Measurements from ENCODE around the gene CORO2B. TPM values are rescaled to one million over a fixed set of nuclear protein-coding genes. Genes with fewer than 3 reads are reported as not detected.

Gene CORO2B
- total RNA-seq, 1 donor from 2014 or later, result 11.0 TPM

- Histone ChIP-seq H3K4me3 (no peak overlapping the region), H3K4me1 (peaks cover 0 to 12% of the 10 kb centered on the region in 2 donors)
These were observed 52.0 kb downstream of the CORO2B start for GRCh38 chr15:68630836-68631235.

GRCh38 chr15:68631601-68632051 lies 52.8 kb downstream of the CORO2B start:
- intact Hi-C loops (cut with DNase I), result no loop called here
- Histone ChIP-seq H3K9me3 (no peaks in the 10 kb centered on the region), H3K36me3 (no peaks in the 10 kb centered on the region), H3K4me3 (no peak overlapping the region), H3K27me3 (no peaks in the 10 kb centered on the region), H3K27ac (no peak overlapping the region), H3K4me1 (peaks cover 0 to 12% of the 10 kb centered on the region in 2 donors)
- no peak for DNase-seq (ENCODE audit: low spot score in 2 of 2)
- no peak for TF ChIP-seq CTCF (IDR thresholded peaks at IDR 0.05)

More at GRCh38 chr15:68630836-68631235, 52.0 kb downstream of the CORO2B start:
- Histone ChIP-seq H3K36me3 (no peaks in the 10 kb centered on the region), H3K9me3 (no peaks in the 10 kb centered on the region), H3K27ac (no peak overlapping the region), H3K27me3 (no peaks in the 10 kb centered on the region)
- no peak for TF ChIP-seq CTCF (IDR thresholded peaks at IDR 0.05)
- intact Hi-C loops (cut with DNase I), result no loop called here
- no peak for DNase-seq (ENCODE audit: low spot score in 2 of 2)

GRCh38 chr15:68632101-68632500 lies 53.3 kb downstream of the CORO2B start:
- intact Hi-C loops (cut with DNase I), result no loop called here
- Histone ChIP-seq H3K27me3 (no peaks in the 10 kb centered on the region), H3K4me1 (peaks cover 0 to 12% of the 10 kb centered on the region in 2 donors), H3K27ac (no peak overlapping the region), H3K36me3 (no peaks in the 10 kb centered on the region), H3K4me3 (no peak overlapping the region), H3K9me3 (no peaks in the 10 kb centered on the region)
- DNase-seq (ENCODE audit: low spot score in 2 of 2), result no peak
- TF ChIP-seq CTCF (IDR thresholded peaks at IDR 0.05), result no peak

- no peak for TF ChIP-seq CTCF (IDR thresholded peaks at IDR 0.05)
- intact Hi-C loops (cut with DNase I), result no loop called here
- no peak overlapping the region for H3K4me3 ChIP-seq
- peaks cover 0 to 18% of the 10 kb centered on the region in 2 donors for H3K4me1 ChIP-seq
- no peaks in the 10 kb centered on the region for H3K27me3 ChIP-seq
- H3K27ac ChIP-seq, result no peak overlapping the region
- no peaks in the 10 kb centered on the region for H3K36me3 ChIP-seq
- no peaks in the 10 kb centered on the region for H3K9me3 ChIP-seq
- DNase-seq (ENCODE audit: low spot score in 2 of 2), result no peak
These were observed 54.7 kb downstream of the CORO2B start for GRCh38 chr15:68633231-68634121.

GRCh38 chr15:68634122-68634482 lies 55.3 kb downstream of the CORO2B start:
- DNase-seq (ENCODE audit: low spot score in 2 of 2), result no peak
- TF ChIP-seq CTCF (IDR thresholded peaks at IDR 0.05), result no peak
- Histone ChIP-seq H3K4me3 (no peak overlapping the region), H3K4me1 (peaks cover 0 to 19% of the 10 kb centered on the region in 2 donors), H3K36me3 (no peaks in the 10 kb centered on the region), H3K9me3 (no peaks in the 10 kb centered on the region), H3K27me3 (no peaks in the 10 kb centered on the region), H3K27ac (no peak overlapping the region)
- intact Hi-C loops (cut with DNase I), result no loop called here

All from ascending aorta (tissue), 2 donors.